Measurements from ENCODE around the gene SH2B2.
"Not testable (repeated sequence)": the region's sequence is repeated elsewhere in the genome, so short reads cannot be mapped to it uniquely, and the experiment has no call there.

Gene SH2B2

DNA sequence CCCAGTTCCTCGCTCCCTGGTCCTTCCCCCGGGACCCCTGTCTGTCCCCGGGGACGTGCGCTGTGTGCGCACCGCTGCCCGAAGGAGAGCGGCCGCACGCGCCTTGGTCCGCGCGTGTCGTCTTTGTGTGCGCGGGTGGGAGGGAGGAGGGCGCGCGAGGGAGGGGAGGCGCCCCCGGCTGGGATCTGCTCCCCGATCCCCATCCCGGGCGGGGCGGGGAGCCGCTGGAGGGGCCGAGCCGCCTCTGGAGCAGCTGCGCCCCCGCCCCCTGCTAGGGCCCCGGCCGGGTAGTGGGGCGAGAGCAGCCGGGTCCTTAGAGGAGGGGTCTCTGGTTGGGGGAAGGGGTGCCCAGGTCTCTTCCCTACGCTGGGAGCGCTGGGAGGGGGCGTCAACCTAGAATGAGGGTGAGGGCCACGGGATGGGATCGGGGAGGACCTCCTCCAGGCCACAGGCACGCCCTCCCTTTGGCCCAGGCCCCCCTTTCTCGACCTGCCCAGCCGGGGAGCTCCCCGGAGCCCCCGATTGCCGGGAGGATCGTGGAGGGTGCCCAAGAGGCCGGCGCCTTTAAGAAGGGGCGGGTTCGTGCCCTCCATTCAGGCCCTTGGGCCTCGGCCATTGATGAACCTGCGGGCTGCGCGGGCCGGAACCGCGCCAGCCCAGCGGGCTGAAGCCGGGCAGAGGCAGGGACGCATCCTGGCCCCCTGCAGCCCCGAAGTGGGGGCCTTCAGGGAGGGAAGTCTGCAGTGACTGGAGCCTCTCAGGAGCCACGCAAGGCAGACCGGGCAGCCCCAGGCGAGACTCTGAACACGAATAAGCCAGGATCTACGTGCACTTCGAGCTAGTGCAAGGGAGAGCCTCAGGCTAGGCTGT lies 678 bp downstream of the SH2B2 start:
- peak; percentile 72 for DNase-seq

DNA sequence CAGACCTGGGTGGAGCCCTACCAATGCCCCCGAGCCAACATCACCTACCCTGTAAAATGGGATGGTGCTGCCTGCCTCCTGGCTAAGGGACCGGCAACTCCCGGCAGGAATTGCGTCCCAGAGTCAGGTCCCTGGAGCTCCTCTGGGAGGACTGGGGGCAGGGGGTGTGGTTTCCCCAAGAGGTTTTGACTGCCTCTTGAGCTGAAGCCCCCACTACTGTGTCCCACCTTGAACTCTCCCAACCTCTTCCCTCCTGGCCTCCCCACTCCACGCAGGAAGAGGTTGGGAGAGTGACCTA lies 1.3 kb downstream of the SH2B2 start:
- DNase-seq: no peak

DNA sequence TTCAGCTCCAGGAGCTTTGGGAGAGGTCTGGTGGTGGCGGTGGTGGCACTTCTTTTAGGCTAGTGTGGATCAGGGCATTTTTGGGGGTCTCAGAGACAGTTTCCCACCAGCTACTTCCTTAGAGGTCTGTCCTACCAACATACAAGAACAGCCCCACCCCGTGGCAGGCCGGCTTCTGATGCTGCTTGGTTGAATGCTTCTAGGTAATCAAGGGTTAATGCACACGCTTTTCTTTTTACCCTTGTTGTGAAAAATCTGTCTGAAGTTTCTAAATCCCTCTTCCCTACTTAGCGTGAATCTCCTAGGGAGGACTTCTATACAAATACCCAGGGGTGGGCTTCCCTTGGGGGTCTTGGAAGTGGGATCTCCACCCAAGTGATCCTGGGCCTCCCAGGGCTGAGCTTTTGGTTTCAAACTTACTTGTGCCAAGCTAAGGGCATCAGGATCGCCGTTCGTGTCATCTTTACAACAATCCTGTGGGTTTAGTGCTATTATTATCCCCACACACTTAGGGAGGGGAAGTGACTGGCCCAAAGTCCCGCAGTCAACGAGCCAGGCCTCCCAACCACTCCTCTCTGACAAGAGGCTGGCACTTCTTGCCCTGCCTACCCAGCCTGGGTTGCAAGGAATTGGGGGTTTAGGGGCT lies 1.7 kb downstream of the SH2B2 start:
- DNase-seq: no peak

DNA sequence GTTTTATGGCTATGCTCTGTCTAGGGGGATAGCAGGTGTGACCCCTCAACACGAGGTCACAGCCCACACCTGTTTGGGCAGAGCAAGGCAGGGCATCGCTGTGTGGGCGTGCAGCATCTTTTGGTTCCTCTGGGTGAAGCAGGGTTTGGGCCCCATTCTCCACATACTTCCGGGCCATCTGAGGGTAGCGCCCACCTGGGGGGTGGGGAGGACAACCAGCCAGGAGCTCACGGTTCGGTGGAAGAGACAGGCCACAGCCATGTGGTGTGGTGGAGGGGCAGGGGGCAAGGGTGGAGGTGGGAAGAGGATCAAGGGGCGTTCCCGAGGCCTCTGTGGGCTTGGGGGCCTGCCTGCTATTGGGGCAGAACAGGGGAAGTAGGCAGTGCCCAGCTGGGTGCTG lies 2.4 kb downstream of the SH2B2 start:
- DNase-seq: no peak

DNA sequence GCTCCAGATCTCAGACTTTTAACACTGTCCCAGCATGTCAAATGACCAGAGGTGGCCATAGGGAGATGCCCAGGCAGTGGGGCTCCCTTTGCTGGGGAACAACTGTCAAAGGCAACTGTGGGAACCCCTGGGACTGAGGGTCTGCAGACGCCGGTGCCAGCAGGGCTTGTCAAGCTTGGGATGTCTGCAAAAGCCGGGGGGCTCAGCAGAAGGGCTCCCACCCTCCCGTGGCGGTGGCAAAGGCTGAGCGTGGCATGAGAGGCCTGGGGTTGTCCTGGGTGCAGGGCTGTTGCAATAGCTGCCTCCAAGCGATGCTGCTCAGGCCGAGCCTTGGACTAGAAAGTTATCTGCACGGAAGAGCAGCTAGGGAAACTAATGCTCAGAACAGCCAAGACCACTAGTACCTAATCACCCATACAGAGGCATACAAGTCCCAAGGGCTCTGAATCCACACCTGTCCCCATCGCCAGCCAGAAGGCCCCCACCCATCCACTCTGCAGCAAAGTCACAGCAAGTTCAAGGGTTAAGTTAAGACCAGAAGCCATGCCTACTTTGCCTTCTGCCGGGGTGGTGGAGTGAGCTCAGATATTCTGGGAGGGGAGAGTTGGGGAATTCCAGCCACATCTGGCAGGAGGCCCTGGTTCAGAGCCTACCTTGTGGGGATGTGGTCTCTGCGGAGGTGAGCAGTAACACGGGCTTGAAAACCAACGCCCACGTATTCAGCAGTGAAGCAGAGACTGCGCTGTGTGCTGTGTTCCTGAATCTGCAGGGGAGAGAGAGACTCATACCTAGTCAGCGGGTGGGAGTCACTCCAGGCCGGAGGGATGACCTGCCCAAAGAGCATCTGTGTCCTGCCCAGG lies 4.6 kb downstream of the SH2B2 start:
- no peak for DNase-seq

DNA sequence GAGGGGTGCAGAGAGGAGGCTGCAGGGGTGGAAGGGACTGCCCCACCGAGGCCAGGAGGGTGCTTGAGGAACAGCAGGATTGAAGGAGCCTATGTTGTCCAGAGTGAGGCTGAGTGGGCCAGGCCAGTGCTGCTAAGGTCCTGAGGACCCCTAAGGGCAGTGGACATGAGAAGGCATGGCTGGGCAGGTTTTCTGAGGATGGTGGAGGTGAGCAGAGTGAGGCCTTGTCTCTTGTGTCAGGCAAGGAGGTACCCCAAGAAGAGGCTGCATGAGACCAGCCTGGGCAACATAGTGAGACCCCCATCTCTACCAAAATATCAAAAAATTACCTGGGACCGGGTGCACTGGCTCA lies 5.2 kb downstream of the SH2B2 start:
- DNase-seq: no peak

DNA sequence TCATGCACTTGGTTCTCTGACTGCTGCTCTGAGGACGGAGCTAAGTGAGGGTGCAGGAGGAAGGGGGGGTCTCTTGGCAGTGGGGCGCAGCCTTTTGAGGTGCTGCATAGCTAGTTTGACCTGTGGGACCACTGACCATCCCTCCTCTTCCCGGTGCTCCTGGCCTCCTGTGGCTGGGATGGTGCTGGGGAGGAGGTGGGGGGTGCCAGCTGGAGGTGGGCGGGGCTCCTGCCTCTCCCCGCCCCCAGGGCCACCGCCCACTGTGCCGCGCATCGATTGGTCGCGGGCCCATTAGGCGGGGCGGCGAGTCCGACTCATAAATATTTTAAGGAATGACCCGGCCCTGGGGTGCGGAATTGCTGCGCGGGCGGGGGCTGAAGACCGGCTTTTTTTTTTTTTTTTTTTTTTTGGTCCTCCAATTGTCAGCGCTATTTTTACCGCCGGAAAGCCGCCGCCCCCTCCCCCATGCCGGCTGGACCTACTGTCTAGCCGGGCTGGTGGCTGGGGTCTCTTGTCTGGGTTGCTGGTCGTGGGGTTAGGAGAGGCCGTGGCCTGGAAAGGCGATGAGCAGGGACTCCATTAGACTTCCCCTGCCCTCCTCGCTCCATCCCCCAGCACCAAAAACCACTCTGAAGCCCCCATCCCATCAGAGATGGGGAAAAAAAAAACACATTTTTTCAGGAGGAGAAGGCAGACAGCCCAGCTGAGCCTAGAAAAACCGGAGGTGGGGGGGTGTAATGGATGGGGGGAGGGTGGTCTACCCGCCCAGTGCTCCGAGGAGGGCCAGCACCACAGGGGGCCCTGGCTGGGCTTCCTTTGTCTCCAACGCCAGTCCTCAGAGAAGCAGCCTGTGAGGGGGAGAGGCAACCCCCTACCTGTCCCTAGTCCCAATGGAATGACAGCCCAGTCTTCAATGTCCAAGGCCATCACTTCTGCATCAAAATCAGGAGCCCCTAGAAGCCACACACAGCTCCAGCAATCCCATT lies 6.4 kb downstream of the SH2B2 start:
- DNase-seq: no peak

DNA sequence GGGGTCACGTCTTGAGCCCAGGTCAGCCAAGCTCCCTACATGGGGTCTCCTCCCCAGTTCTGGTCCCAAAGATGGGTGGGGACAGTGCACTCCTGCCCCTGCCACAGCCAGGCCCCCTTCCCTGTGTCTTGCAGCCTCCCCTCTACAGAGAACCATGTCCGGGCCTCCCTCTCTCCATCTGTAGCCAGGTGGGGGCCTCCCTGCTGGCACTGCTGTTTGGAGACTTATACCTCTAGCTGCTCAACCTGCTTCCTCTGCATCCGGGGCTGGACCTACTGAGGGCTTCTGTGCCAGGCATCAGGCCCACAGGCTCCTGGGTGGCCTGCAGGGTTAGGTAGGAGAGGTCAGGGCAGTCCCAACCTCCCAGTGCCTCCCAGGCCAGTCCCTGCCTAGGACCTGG lies 7.9 kb downstream of the SH2B2 start:
- DNase-seq: no peak

DNA sequence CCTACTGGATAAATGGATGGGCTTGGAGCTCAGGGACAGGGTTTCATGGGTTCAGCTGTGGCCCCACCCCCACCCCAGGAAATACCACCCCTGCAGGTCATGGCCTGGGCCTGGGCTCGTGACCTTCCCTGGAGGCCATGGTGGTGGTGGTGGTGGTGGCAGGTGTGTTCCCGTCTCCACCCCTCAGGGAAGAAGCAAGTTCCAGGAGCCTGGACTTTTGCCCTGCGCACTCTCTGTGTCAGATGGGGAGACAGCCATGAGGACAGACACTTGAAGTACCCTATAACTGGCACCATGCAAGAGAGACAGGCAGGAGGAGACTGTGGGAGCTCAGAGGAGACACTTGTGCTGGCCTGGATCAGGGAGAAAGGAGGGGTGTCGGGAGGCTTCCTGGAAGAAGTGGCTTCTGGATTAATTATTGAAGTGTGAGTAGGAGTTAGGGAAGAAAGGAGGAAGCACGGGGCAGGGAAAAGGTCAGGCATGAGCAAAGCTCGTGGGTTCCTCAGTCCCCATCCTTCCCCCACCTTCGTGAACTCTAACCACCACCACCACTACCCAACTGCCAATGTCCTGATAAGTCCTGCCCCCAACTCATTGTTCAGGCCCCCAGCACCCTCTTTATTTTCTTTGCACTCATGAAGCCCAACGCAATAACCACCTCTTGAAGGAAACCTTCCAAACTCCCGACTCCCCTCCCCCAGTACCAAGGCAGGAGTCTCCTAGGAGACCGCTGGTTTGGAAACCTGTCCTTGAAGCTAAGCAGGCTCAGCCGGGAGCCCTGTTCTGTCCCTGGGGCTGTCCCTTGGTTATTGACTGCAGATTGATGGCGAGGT lies 8.9 kb downstream of the SH2B2 start:
- peak; percentile 73 for DNase-seq

DNA sequence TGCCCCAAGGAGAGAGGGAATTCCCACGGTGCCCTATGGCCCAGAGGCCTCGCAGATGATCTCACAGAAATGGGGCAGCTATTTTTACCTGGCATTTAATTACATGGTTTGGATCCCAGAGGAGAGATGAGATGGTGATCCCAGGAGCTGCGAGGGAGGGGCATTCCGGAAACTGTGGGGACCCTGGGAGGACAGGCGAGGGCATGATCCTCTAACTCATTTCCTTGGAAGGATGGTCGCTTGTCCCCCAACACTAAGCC lies 9.4 kb downstream of the SH2B2 start:
- DNase-seq: no peak

DNA sequence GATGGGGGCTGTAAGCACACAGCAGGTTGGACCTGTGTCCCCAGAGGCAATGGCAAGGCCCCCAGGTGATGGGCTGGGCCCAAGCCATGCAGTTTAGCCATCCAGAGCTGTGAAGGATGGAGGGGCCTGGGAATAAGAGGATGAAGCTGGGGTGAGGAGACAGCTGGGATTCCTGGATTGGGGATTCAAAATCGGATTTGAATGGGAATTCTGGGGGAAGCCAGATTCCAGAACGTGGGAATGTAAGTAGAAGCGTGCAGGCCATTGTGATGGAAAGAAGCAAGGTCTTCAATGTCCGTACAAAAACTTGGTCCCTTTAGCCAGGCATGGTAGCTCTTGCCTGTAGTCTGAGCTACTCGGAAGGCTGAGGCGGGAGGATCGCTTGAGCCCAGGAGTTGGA lies 9.8 kb downstream of the SH2B2 start:
- DNase-seq: no peak

DNA sequence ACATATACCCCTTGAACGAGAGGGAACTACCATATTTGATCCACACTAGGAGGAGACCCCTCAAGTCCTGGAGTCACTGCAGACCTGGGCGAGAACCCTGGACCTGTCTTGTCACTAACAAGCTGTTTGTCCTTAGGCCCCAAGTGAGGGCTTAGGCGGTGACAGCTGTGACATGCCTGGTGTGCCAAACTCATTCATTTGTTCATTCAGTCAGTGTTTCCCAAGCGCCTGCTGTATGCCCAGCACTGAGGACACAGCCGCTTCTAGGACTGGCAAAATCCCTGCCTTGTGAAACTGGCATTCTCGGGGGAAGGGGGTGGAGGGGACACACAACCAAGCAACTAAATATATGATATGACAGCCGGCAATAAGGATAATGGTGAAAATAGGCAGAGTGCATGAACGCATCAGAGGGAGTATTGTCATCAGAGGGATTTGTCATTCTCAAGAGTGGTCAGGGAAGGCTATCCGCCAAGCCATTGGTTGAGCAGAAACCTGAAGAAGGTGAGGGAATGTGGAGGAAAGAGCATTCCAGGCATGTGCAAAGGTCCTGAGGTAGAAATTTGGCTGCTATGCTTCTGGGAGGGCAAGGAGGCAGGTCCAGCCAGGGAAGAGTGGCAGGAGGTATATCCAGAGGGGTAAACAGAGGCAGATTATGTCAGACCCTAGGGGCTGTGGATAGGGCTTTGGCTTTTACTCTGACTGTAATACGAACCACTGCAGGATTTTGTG lies 11.0 kb downstream of the SH2B2 start:
- DNase-seq: no peak

DNA sequence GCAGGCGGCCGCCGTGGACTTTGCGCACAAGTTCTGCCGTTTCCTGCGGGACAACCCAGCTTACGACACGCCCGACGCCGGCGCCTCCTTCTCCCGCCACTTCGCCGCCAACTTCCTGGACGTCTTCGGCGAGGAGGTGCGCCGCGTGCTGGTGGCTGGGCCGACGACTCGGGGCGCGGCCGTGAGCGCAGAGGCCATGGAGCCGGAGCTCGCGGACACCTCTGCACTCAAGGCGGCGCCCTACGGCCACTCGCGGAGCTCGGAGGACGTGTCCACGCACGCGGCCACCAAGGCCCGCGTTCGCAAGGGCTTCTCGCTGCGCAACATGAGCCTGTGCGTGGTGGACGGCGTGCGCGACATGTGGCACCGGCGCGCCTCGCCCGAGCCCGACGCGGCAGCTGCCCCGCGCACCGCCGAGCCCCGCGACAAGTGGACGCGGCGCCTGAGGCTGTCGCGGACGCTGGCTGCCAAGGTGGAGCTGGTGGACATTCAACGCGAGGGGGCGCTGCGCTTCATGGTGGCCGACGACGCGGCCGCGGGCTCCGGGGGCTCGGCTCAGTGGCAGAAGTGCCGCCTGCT lies 14.1 kb downstream of the SH2B2 start:
- peak; percentile 77 for DNase-seq

DNA sequence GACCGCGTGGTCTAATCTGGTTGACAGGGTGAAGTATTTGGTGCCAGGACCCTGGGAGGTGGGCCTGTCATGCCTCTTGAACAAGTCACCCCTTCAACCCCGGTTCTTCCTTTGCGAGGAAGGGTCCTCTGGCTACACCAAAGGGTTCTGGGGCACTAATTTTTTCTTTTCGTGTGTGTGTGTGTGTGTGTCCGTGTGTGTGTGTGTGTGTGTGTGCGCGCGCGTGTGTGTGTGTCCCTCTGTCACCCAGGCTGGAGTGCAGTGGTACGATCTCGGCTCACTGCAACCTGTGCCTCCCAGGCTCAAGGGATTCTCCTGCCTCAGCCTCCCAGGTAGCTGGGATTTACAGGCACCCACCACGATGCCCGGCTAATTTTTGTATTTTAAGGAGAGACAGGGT lies 14.7 kb downstream of the SH2B2 start:
- DNase-seq: not testable (repeated sequence)

DNA sequence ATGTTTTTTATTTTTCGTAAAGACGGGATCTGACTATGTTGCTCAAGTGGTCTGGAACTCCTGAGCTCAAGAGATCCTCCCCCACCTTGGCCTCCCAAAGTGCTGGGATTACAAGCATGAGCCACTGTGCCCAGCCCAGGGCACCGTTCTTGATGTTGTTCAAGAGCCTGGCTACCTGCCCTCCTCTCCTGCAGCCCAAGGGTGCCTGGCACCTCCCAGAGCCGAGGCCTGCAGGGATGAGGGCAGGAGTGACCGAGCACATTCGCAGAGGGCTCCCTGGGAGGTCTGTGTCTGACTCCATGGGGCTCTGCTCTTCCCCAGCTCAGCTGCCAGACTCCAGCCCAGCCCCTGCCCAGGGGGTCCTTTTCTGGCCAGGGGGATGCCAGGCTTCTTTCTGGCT lies 15.4 kb downstream of the SH2B2 start:
- DNase-seq: no peak

DNA sequence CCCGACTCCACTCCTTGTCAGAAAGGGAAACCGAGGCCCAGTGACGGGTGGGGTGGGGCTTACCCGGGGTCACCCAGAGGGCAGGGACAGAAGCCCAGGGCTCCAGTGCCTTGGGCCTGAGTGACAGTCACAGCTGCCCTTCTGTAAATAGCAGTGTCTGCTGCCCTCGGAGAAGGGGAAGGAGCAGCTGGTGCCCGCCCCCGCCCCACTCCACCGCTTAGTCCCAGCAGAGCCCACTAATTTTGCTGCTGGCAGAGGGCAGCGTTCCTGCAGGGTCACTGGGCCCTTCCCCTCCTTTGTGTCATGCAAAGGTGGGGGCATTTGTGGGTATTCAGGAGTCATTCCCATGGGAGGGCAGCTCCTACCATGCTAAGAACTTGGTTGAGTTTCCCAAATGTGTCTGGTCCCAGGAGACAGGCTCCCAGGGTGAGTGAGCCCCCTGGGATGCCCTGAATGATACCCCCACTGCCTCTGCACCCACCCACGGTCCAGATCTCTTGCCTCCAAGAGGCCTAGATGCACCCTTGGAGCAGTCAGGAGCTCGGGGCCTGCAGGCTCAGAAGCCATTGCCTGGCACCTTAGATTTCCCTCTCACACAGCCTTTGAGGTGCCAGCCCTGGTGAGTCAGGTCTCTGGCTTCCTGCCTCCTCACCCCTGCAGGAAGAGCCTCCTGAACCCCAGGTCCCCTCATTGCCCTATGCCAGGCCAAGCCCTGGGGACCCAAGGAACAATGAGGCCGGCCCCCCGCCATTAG lies 17.2 kb downstream of the SH2B2 start:
- no peak for DNase-seq

DNA sequence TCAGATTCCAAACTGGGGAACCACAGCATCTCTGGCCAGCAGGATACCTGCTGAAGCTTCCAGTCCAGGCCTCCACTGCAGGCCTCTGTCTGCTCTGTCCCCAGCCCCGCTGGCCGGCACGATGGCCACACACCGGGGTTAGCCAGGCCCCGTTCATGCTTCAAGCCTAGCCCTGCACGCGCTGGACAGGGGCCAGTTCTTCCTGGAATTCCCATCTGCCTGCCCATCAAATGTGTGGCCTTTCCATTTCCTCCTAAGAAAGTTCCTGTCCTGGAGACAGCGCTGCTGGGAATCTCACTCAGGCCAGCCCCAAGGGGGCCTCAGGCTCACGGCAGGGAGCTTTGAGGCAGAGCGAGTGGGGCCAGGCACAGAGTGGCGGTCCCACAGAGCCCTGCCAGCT lies 18.0 kb downstream of the SH2B2 start:
- DNase-seq: no peak

DNA sequence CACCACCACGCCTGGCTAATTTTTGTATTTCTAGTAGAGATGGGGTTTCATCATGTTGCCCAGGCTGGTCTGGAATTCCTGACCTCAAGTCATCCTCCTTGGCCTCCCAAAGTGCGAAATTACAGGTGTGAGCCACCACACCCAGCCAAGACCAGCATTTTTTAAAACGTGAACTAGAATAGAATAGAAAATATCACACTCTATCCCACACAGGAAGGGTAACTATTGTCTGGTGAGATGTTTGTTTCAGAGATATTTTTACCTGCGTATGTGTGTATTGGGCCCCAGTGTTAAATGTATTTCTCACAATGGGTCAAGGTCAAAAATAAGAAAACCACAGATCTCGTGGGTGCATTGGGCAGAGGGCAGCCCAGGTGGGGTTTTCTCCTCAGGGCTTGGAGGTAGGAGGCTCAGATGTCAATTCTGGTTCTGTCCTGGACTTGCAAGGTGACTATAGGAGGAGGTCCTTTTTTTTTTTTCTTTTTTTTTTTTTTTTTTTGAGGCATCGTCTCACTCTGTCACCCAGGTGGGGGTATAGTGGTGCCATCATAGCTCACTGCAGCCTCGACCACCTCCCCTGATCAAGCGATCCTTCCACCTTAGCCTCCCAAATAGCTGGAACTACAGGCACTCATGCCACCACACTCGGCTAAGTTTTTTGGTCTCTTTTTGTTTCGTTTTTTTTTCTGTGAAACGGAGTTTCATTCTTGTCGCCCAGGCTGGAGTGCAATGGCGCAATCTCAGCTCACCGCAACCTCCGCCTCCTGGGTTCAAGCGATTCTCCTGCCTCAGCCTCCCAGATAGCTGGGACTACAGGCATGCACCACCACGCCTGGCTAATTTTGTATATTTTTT lies 19.0 kb downstream of the SH2B2 start:
- DNase-seq: no peak
